Dermis blood vessel endothelial cell (primary cell): Measurements from ENCODE around the gene TK2. TPM values are rescaled to one million over a fixed set of nuclear protein-coding genes. Genes with fewer than 3 reads are reported as not detected.
"Not testable (repeated sequence)": the region's sequence is repeated elsewhere in the genome, so short reads cannot be mapped to it uniquely, and the experiment has no call there.

Source experiments
- DNase-seq: peaks from one replicate; pipeline ENCODE4 v3.0.0; 2010
- total RNA-seq: library from RNA; depleted of rRNA; stranded (reverse); fragments of >200 nt; gene quantifications from 2 replicates; pipeline ENCODE4 v1.2.3, GENCODE V29; 2014

Gene TK2
- total RNA-seq, 1 donor from 2014 or later: 41.0 TPM

- DNase-seq: no peak
Measured at GRCh38 chr16:66481081-66481942, 68.6 kb downstream of the TK2 start.

- no peak for DNase-seq
Measured at GRCh38 chr16:66480265-66481080, 69.4 kb downstream of the TK2 start.

GRCh38 chr16:66479661-66480264 is 70.2 kb downstream of the TK2 start:
- DNase-seq: no peak

- peak; percentile 78 for DNase-seq
Measured at GRCh38 chr16:66478733-66479511, 71.0 kb downstream of the TK2 start.

GRCh38 chr16:66477028-66477515 is 72.8 kb downstream of the TK2 start:
- DNase-seq: no peak

GRCh38 chr16:66476328-66477027 is 73.4 kb downstream of the TK2 start:
- DNase-seq: peak; percentile 24

- no peak for DNase-seq
Measured at GRCh38 chr16:66475232-66475631, 74.7 kb downstream of the TK2 start.

GRCh38 chr16:66474750-66475199 is 75.1 kb downstream of the TK2 start:
- peak; percentile 46 for DNase-seq

- DNase-seq: no peak
Measured at GRCh38 chr16:66473654-66474519, 76.0 kb downstream of the TK2 start.

- no peak for DNase-seq
Measured at GRCh38 chr16:66473051-66473571, 76.8 kb downstream of the TK2 start.

GRCh38 chr16:66471716-66472393 is 78.1 kb downstream of the TK2 start:
- no peak for DNase-seq

- no peak for DNase-seq
Measured at GRCh38 chr16:66471264-66471663, 78.7 kb downstream of the TK2 start.

GRCh38 chr16:66470556-66470955 is 79.4 kb downstream of the TK2 start:
- DNase-seq: peak; percentile 20

- no peak for DNase-seq
Measured at GRCh38 chr16:66469947-66470546, 79.9 kb downstream of the TK2 start.

GRCh38 chr16:66469291-66469946 is 80.5 kb downstream of the TK2 start:
- DNase-seq: no peak

GRCh38 chr16:66468321-66468965 is 81.5 kb downstream of the TK2 start:
- DNase-seq: no peak

GRCh38 chr16:66467611-66468010 is 82.3 kb downstream of the TK2 start:
- DNase-seq: no peak

GRCh38 chr16:66466636-66467035 is 83.3 kb downstream of the TK2 start:
- not testable (repeated sequence) for DNase-seq
